B cell (primary cell): Measurements from ENCODE around the gene SGPL1. TPM values are rescaled to one million over a fixed set of nuclear protein-coding genes. Genes with fewer than 3 reads are reported as not detected.

ENCODE experiments used
- ATAC-seq: fragments of 200-7000 bp; cut with Tn5 transposase; one replicate; pipeline ENCODE4 v1.10.0; 2021; ENCODE audit warnings: low read depth, mild to moderate bottlenecking, moderate number of reproducible peaks, moderate library complexity
- CTCF ChIA-PET: fragments of 350-600 bp; sonication (Branson Sonifier 250); formaldehyde crosslinking; loops from one replicate; lab custom pipeline; 2021; ENCODE audit warnings: antibody characterized with exemption, inconsistent platforms; lab: Charles Lee
- POLR2A ChIA-PET: fragments of 350-600 bp; sonication (Branson Sonifier 250); formaldehyde crosslinking; loops from one replicate; lab custom pipeline; 2021; ENCODE audit warnings: antibody characterized with exemption; lab: Charles Lee
- DNase-seq: peaks from one replicate; pipeline ENCODE4 v3.0.0; 2013
- H2AFZ ChIP-seq: 2 replicates; pipeline ENCODE4 v1.6.1; 2012; ENCODE audit warnings: mild to moderate bottlenecking, low read depth, low read length; ENCODE audit not compliant: insufficient read depth, poor library complexity, severe bottlenecking
- H3K27ac ChIP-seq, 2 donors: 1 replicate in 1 of 2; 2 replicates in 1 of 2; pipeline ENCODE4 v1.5.1; 2012 to 2013; ENCODE audit warnings: low read length in 2 of 2, mild to moderate bottlenecking in 2 of 2, moderate library complexity in 1 of 2
- H3K27me3 ChIP-seq, 4 experiments: fragments of 200-600 bp in 1 of 4; sonication (generic) in 1 of 4; replicated peaks in 1 of 4; 1 replicate in 2 of 4; 2 replicates in 2 of 4; pipeline versions ENCODE4 v1.6.1 to v1.7.0; 2013 to 2016; ENCODE audit warnings: low read length in 3 of 4, mild to moderate bottlenecking in 2 of 4, mixed read lengths in 1 of 4, moderate library complexity in 1 of 4; ENCODE audit not compliant: insufficient read depth in 4 of 4, control insufficient read depth in 3 of 4; ENCODE audit errors: control extremely low read depth in 1 of 4
- H3K36me3 ChIP-seq, 2 experiments: replicated peaks in 1 of 2; 1 replicate in 1 of 2; 2 replicates in 1 of 2; pipeline versions ENCODE4 v1.6.1 to v1.7.1; 2013; ENCODE audit warnings: low read length in 1 of 2; ENCODE audit not compliant: insufficient read depth in 2 of 2, control insufficient read depth in 1 of 2; ENCODE audit errors: control extremely low read depth in 1 of 2, extremely low read depth in 1 of 2
- H3K4me1 ChIP-seq, 2 donors: fragments of 200-600 bp in 1 of 2; sonication (generic) in 1 of 2; 1 replicate in 1 of 2; 2 replicates in 1 of 2; pipeline versions ENCODE4 v1.5.1 to v1.6.1; 2013 to 2017; ENCODE audit warnings: low read length in 2 of 2; ENCODE audit not compliant: control insufficient read depth in 2 of 2, insufficient read depth in 2 of 2
- H3K4me2 ChIP-seq: replicated peaks from 2 replicates; pipeline ENCODE3; 2012; ENCODE audit warnings: mild to moderate bottlenecking, low read depth, low read length; ENCODE audit not compliant: poor library complexity, severe bottlenecking
- H3K4me3 ChIP-seq, 5 experiments: fragments of 200-600 bp in 1 of 5; sonication (generic) in 1 of 5; 1 replicate in 3 of 5; 2 replicates in 2 of 5; pipeline versions ENCODE4 v1.5.1 to v1.7.0; 2011 to 2016; ENCODE audit warnings: low read length in 4 of 5, mild to moderate bottlenecking in 4 of 5, low read depth in 2 of 5, control low read depth in 1 of 5, moderate library complexity in 1 of 5; ENCODE audit not compliant: insufficient read depth in 1 of 5; ENCODE audit errors: control extremely low read depth in 1 of 5, extremely low read depth in 1 of 5
- H3K79me2 ChIP-seq: fragments of 200-600 bp; sonication (generic); one replicate; pipeline ENCODE4 v1.6.0; 2016; ENCODE audit warnings: low read length; ENCODE audit not compliant: control insufficient read depth, insufficient read depth
- H3K9ac ChIP-seq: fragments of 200-600 bp; sonication (generic); 2 replicates; pipeline ENCODE4 v1.6.1; 2017; ENCODE audit warnings: mild to moderate bottlenecking, low read length, moderate library complexity
- H3K9me3 ChIP-seq, 3 donors: one replicate each; pipeline versions ENCODE4 v1.6.1 to v1.7.1; 2013; ENCODE audit warnings: low read length in 2 of 3; ENCODE audit not compliant: control insufficient read depth in 2 of 3, insufficient read depth in 1 of 3; ENCODE audit errors: control extremely low read depth in 1 of 3
- H4K20me1 ChIP-seq: 2 replicates; pipeline ENCODE4 v1.6.0; 2012; ENCODE audit warnings: mild to moderate bottlenecking, low read length; ENCODE audit not compliant: insufficient read depth, control insufficient read depth, poor library complexity, severe bottlenecking
- H3K27ac Mint-ChIP-seq: one replicate; pipeline ENCODE4 v1.8.0; 2021; ENCODE audit warnings: mixed read lengths
- H3K27me3 Mint-ChIP-seq: one replicate; pipeline ENCODE4 v1.8.0; 2021; ENCODE audit warnings: mixed read lengths
- H3K4me1 Mint-ChIP-seq: one replicate; pipeline ENCODE4 v1.8.0; 2021; ENCODE audit warnings: mixed read lengths
- H3K4me3 Mint-ChIP-seq: one replicate; pipeline ENCODE4 v1.8.0; 2021; ENCODE audit warnings: mixed read lengths
- H3K9me3 Mint-ChIP-seq: one replicate; pipeline ENCODE4 v1.8.0; 2022; ENCODE audit warnings: mixed read lengths; ENCODE audit not compliant: insufficient read depth
- CTCF ChIP-seq: fragments of 200-600 bp; IDR thresholded peaks from one replicate; pipeline ENCODE4 v1.8.0; 2022; ENCODE audit warnings: antibody characterized with exemption, mild to moderate bottlenecking
- EZH2 ChIP-seq: IDR thresholded peaks from 2 replicates; pipeline ENCODE4 v1.6.1; 2012; ENCODE audit warnings: borderline replicate concordance, low read depth, mild to moderate bottlenecking, moderate library complexity, low read length; ENCODE audit not compliant: insufficient read depth, poor library complexity, severe bottlenecking
- WGBS: methylation state at CpG from one replicate; pipeline ENCODE4 v1.1.5; 2013; ENCODE audit warnings: missing lambda C conversion rate; ENCODE audit not compliant: insufficient coverage; 5-methylcytosine and 5-hydroxymethylcytosine counted together
- intact Hi-C: fragments of 100-400 bp; cut with micrococcal nuclease; formaldehyde crosslinking; loops from one replicate; pipeline ENCODE4 v1.10.0; 2022
- polyA plus RNA-seq: library from polyadenylated mRNA; depleted of rRNA; stranded (reverse); fragments of >200 nt; gene quantifications from 2 replicates; pipeline ENCODE4 v1.2.3, GENCODE V29; 2012
- total RNA-seq, 2 donors: library from RNA; stranded (reverse); fragments of 120-200 nt in 1 of 2; gene quantifications; 1 replicate in 1 of 2; 2 replicates in 1 of 2; pipeline versions ENCODE4 v1.2.3 to v1.2.4, GENCODE V29; 2013 to 2022

SGPL1 gene
- total and polyA plus RNA-seq, 2 donors (not counting 1 experiment from before 2014, with no cell fraction given): 9.1 to 46.2 TPM

- Histone ChIP-seq H2AFZ (no peak overlapping the region), H3K9ac (no peak overlapping the region), H3K4me1 (no peaks in the 10 kb centered on the region), H3K9me3 (no peaks in the 10 kb centered on the region), H3K36me3 (no peaks in the 10 kb centered on the region), H3K79me2 (no peaks in the 10 kb centered on the region), H3K27me3 (peaks cover 0 to 3% (median 0%) of the 10 kb centered on the region in 4 experiments), H3K4me2 (no peak overlapping the region), H3K27ac (no peak overlapping the region), H4K20me1 (no peaks in the 10 kb centered on the region), H3K4me3 (no peak overlapping the region)
- intact Hi-C loops: loop anchor here (2.0 kb wide), 1 partner anchor 361 kb away; no protein-coding TSS in a partner anchor
- Mint-ChIP-seq H3K4me3 (no peak overlapping the region), H3K9me3 (no peaks in the 10 kb centered on the region), H3K4me1 (peaks cover 6% of the 10 kb centered on the region), H3K27me3 (peaks cover 26% of the 10 kb centered on the region), H3K27ac (no peak overlapping the region)
- no peak for DNase-seq
- TF ChIP-seq CTCF: no peak
- no peak for TF ChIP-seq EZH2
- CTCF ChIA-PET: no interaction called here
- POLR2A ChIA-PET: no interaction called here
- 80% methylated on average over 7 of the region's 8 CpGs for WGBS
- no peak for ATAC-seq
Observed at GRCh38 chr10:70923696-70924095, 107.9 kb downstream of the SGPL1 start.

GRCh38 chr10:70925377-70926225, 109.9 kb downstream of the SGPL1 start:
- H3K27ac Mint-ChIP-seq: no peak overlapping the region
- H3K4me1 Mint-ChIP-seq: peaks cover 6% of the 10 kb centered on the region
- no peak overlapping the region for H3K4me3 ChIP-seq
- H3K9me3 Mint-ChIP-seq: no peaks in the 10 kb centered on the region
- no peaks in the 10 kb centered on the region for H3K36me3 ChIP-seq
- CTCF ChIA-PET: interaction anchor here (0.5 to 2.4 kb wide), 5 partner anchors 24 to 561 kb away, joined by 3 to 11 read pairs (median 3); no protein-coding TSS in a partner anchor
- no peaks in the 10 kb centered on the region for H3K79me2 ChIP-seq
- H3K27ac ChIP-seq: no peak overlapping the region
- H3K4me3 Mint-ChIP-seq: no peak overlapping the region
- peaks cover 0 to 3% (median 0%) of the 10 kb centered on the region in 4 experiments for H3K27me3 ChIP-seq
- peak overlapping the region; percentile 20 for H3K4me2 ChIP-seq
- H3K9ac ChIP-seq: no peak overlapping the region
- POLR2A ChIA-PET: no interaction called here
- H3K9me3 ChIP-seq: no peaks in the 10 kb centered on the region
- peak; percentile 88 for TF ChIP-seq CTCF
- TF ChIP-seq EZH2: no peak
- WGBS: 21% methylated on average over 17 of the region's 22 CpGs
- H3K4me1 ChIP-seq: no peaks in the 10 kb centered on the region
- peaks cover 26% of the 10 kb centered on the region for H3K27me3 Mint-ChIP-seq
- no peaks in the 10 kb centered on the region for H4K20me1 ChIP-seq
- DNase-seq: peak; percentile 58
- peak; percentile 60 for ATAC-seq
- intact Hi-C loops: loop anchor here (2.0 kb wide), 1 partner anchor 359 kb away; no protein-coding TSS in a partner anchor
- peak overlapping the region; percentile 47 for H2AFZ ChIP-seq
